ENCODE measurements around the gene MAPRE3. TPM values are rescaled to one million over a fixed set of nuclear protein-coding genes. Genes with fewer than 3 reads are reported as not detected.
A peak's percentile ranks its signal among the peaks of the same experiment; 100 is the strongest.

Gene MAPRE3
- polyA plus RNA-seq, 1 experiment = 15.3 TPM

GRCh38 chr2:26982102-26982742 lies 11.8 kb downstream of the MAPRE3 start:
- no peaks in the 10 kb centered on the region for H3K36me3 ChIP-seq (ENCODE audit: control insufficient read depth, insufficient read depth, low read length)
- DNase-seq (ENCODE audit: low read depth) = no peak
- H3K4me3 ChIP-seq (ENCODE audit: low read depth, low read length) = no peak overlapping the region
- ChIA-PET CTCF (interaction anchor here (1.1 to 4.2 kb wide), 2 partner anchors 21 to 27 kb away, joined by 4 to 18 read pairs; no protein-coding TSS in a partner anchor), POLR2A (no interaction called here)
- TF ChIP-seq CTCF (IDR thresholded peaks at IDR 0.05; ENCODE audit: insufficient read depth, low read depth, low read length) = no peak
- H3K27me3 ChIP-seq (ENCODE audit: control insufficient read depth, insufficient read depth, low read length) = no peaks in the 10 kb centered on the region

GRCh38 chr2:26983746-26984145 lies 13.3 kb downstream of the MAPRE3 start:
- POLR2A ChIA-PET = no interaction called here
- TF ChIP-seq CTCF (IDR thresholded peaks at IDR 0.05; ENCODE audit: insufficient read depth, low read depth, low read length) = no peak

GRCh38 chr2:26985807-26986206 lies 15.4 kb downstream of the MAPRE3 start:
- no peak for DNase-seq (ENCODE audit: low read depth)
- Histone ChIP-seq H3K36me3 (ENCODE audit: control insufficient read depth, insufficient read depth, low read length) (no peaks in the 10 kb centered on the region), H3K27me3 (ENCODE audit: control insufficient read depth, insufficient read depth, low read length) (no peaks in the 10 kb centered on the region), H3K4me3 (ENCODE audit: low read depth, low read length) (no peak overlapping the region)
- ChIA-PET POLR2A (no interaction called here), CTCF (no interaction called here)
- TF ChIP-seq CTCF (IDR thresholded peaks at IDR 0.05; ENCODE audit: insufficient read depth, low read depth, low read length) = no peak

More at GRCh38 chr2:26983746-26984145, 13.3 kb downstream of the MAPRE3 start:
- Histone ChIP-seq H3K36me3 (ENCODE audit: control insufficient read depth, insufficient read depth, low read length) (no peaks in the 10 kb centered on the region), H3K4me3 (ENCODE audit: low read depth, low read length) (no peak overlapping the region), H3K27me3 (ENCODE audit: control insufficient read depth, insufficient read depth, low read length) (no peaks in the 10 kb centered on the region)
- DNase-seq (ENCODE audit: low read depth) = no peak
- CTCF ChIA-PET = interaction anchor here (0.9 to 4.2 kb wide), 3 partner anchors 15 to 137 kb away, joined by 3 to 18 read pairs (median 4); no protein-coding TSS in a partner anchor

GRCh38 chr2:26986576-26986975 lies 16.1 kb downstream of the MAPRE3 start:
- no peaks in the 10 kb centered on the region for H3K36me3 ChIP-seq (ENCODE audit: control insufficient read depth, insufficient read depth, low read length)
- no peak overlapping the region for H3K4me3 ChIP-seq (ENCODE audit: low read depth, low read length)
- CTCF ChIA-PET = interaction anchor here (0.8 to 1.4 kb wide), 2 partner anchors 14 to 25 kb away, joined by 3 to 5 read pairs; no protein-coding TSS in a partner anchor
- no peak for DNase-seq (ENCODE audit: low read depth)
- no peak for TF ChIP-seq CTCF (IDR thresholded peaks at IDR 0.05; ENCODE audit: insufficient read depth, low read depth, low read length)
- POLR2A ChIA-PET = no interaction called here
- no peaks in the 10 kb centered on the region for H3K27me3 ChIP-seq (ENCODE audit: control insufficient read depth, insufficient read depth, low read length)

GRCh38 chr2:26988058-26988860 lies 17.8 kb downstream of the MAPRE3 start:
- ChIA-PET CTCF (interaction anchor here (1.2 to 1.4 kb wide), 4 partner anchors 13 to 142 kb away, joined by 3 to 6 read pairs (median 4); no protein-coding TSS in a partner anchor), POLR2A (no interaction called here)
- DNase-seq (ENCODE audit: low read depth) = peak; percentile 54

More at GRCh38 chr2:26988058-26988860, 17.8 kb downstream of the MAPRE3 start:
- Histone ChIP-seq H3K27me3 (ENCODE audit: control insufficient read depth, insufficient read depth, low read length) (no peaks in the 10 kb centered on the region), H3K4me3 (ENCODE audit: low read depth, low read length) (no peak overlapping the region), H3K36me3 (ENCODE audit: control insufficient read depth, insufficient read depth, low read length) (no peaks in the 10 kb centered on the region)
- no peak for TF ChIP-seq CTCF (IDR thresholded peaks at IDR 0.05; ENCODE audit: insufficient read depth, low read depth, low read length)
